ENCODE data around the gene S100A8. TPM values are rescaled to one million over a fixed set of nuclear protein-coding genes. Genes with fewer than 3 reads are reported as not detected.

Gene S100A8
- total and polyA plus RNA-seq, 3 donors from 2014 or later: 1.3 to 20.3 (median 3.0) TPM

- Histone ChIP-seq H3K4me1 (peaks cover 10% of the 10 kb centered on the region), H3K4me3 (no peak overlapping the region), H3K27me3 (no peaks in the 10 kb centered on the region), H3K9me3 (no peaks in the 10 kb centered on the region), H3K27ac (no peak overlapping the region), H3K36me3 (ENCODE audit: low read depth, missing control alignments) (no peaks in the 10 kb centered on the region)
- intact Hi-C loops (cut with DNase I; ENCODE audit: low total_unique reads): no loop called here
- no peak for DNase-seq
- TF ChIP-seq POLR2A (IDR thresholded peaks at IDR 0.05) (no peak), CTCF (IDR thresholded peaks at IDR 0.05) (no peak)
- 24 to 32% methylated on average over 5 of the region's 5 CpGs for WGBS, 2 donors
Observed at GRCh38 chr1:153343040-153343681, 47.7 kb downstream of the S100A8 start.

- Histone ChIP-seq H3K27ac (no peak overlapping the region), H3K4me3 (no peak overlapping the region), H3K27me3 (no peaks in the 10 kb centered on the region), H3K9me3 (no peaks in the 10 kb centered on the region), H3K4me1 (peaks cover 10% of the 10 kb centered on the region), H3K36me3 (ENCODE audit: low read depth, missing control alignments) (no peaks in the 10 kb centered on the region)
- no peak for TF ChIP-seq POLR2A (IDR thresholded peaks at IDR 0.05)
- TF ChIP-seq CTCF (IDR thresholded peaks at IDR 0.05): no peak
- WGBS, 2 donors: 74 to 75% methylated on average over 3 of the region's 3 CpGs
- no peak for DNase-seq
- intact Hi-C loops (cut with DNase I; ENCODE audit: low total_unique reads): no loop called here
Observed at GRCh38 chr1:153342178-153342577, 48.7 kb downstream of the S100A8 start.

- Histone ChIP-seq H3K4me3 (no peak overlapping the region), H3K27ac (no peak overlapping the region), H3K9me3 (no peaks in the 10 kb centered on the region), H3K36me3 (ENCODE audit: low read depth, missing control alignments) (no peaks in the 10 kb centered on the region), H3K27me3 (no peaks in the 10 kb centered on the region), H3K4me1 (peaks cover 10% of the 10 kb centered on the region)
- no peak for TF ChIP-seq CTCF (IDR thresholded peaks at IDR 0.05)
- WGBS, 2 donors: 92 to 100% methylated on average over 3 to 4 of the region's 4 CpGs
- intact Hi-C loops (cut with DNase I; ENCODE audit: low total_unique reads): no loop called here
- DNase-seq: no peak
Observed at GRCh38 chr1:153341431-153341934, 49.4 kb downstream of the S100A8 start.

- H3K9me3 ChIP-seq: no peaks in the 10 kb centered on the region
- TF ChIP-seq POLR2A (IDR thresholded peaks at IDR 0.05) (no peak), CTCF (IDR thresholded peaks at IDR 0.05) (no peak)
- WGBS, 2 donors: 88 to 100% methylated on average over 5 to 10 of the region's 10 CpGs
- intact Hi-C loops (cut with DNase I; ENCODE audit: low total_unique reads): no loop called here
- no peak overlapping the region for H3K27ac ChIP-seq
- peaks cover 10% of the 10 kb centered on the region for H3K4me1 ChIP-seq
- H3K4me3 ChIP-seq: no peak overlapping the region
- DNase-seq: no peak
- no peaks in the 10 kb centered on the region for H3K36me3 ChIP-seq (ENCODE audit: low read depth, missing control alignments)
- H3K27me3 ChIP-seq: no peaks in the 10 kb centered on the region
Observed at GRCh38 chr1:153340356-153340755, 50.5 kb downstream of the S100A8 start.

Small RNAs within 50 kb of the gene (small RNA-seq; reads per million reads assigned to genes)
- 0 reads per million in 2 donors for gene S100A15A

Other genes with a start within 250 kb of the S100A8 start
- gene SPRR2G, start 240.2 kb downstream of the S100A8 start, total RNA-seq: not detected
- gene SPRR2G, start 240.2 kb downstream of the S100A8 start, polyA plus RNA-seq (ENCODE audit: insufficient read depth, low read depth, low replicate concordance): 1.9 TPM
- gene LELP1, start 187.6 kb downstream of the S100A8 start, total RNA-seq: 100 to 1,000 TPM; 124 to 467 TPM
- 847 TPM for gene LELP1, start 187.6 kb downstream of the S100A8 start, polyA plus RNA-seq (ENCODE audit: insufficient read depth, low read depth, low replicate concordance)
- gene PRR9, start 173.5 kb downstream of the S100A8 start, total RNA-seq: 1 to 10 TPM in 1 of 2 donors, under 1 TPM in 1; 0.31 to 2.8 TPM
- gene PRR9, start 173.5 kb downstream of the S100A8 start, polyA plus RNA-seq (ENCODE audit: insufficient read depth, low read depth, low replicate concordance): 3.5 TPM
- gene LORICRIN, start 131.4 kb downstream of the S100A8 start, total RNA-seq: under 1 TPM; 0.25 to 0.31 TPM
- gene LORICRIN, start 131.4 kb downstream of the S100A8 start, polyA plus RNA-seq (ENCODE audit: insufficient read depth, low read depth, low replicate concordance): not detected
- gene PGLYRP3, start 78.1 kb downstream of the S100A8 start, total RNA-seq: not detected
- gene PGLYRP3, start 78.1 kb downstream of the S100A8 start, polyA plus RNA-seq (ENCODE audit: insufficient read depth, low read depth, low replicate concordance): 0.28 TPM
- gene PGLYRP4, start 42.2 kb downstream of the S100A8 start, total RNA-seq: under 1 TPM in 1 of 2 donors, not detected in 1; 0.12 TPM
- gene PGLYRP4, start 42.2 kb downstream of the S100A8 start, polyA plus RNA-seq (ENCODE audit: insufficient read depth, low read depth, low replicate concordance): 0.17 TPM
- gene S100A9, start 33.2 kb downstream of the S100A8 start, total RNA-seq: 10 to 100 TPM in 1 of 2 donors, 1 to 10 TPM in 1; 4.6 to 10.7 TPM
- 36.6 TPM for gene S100A9, start 33.2 kb downstream of the S100A8 start, polyA plus RNA-seq (ENCODE audit: insufficient read depth, low read depth, low replicate concordance)
- gene S100A12, start 15.5 kb downstream of the S100A8 start, total RNA-seq: not detected
- gene S100A12, start 15.5 kb downstream of the S100A8 start, polyA plus RNA-seq (ENCODE audit: insufficient read depth, low read depth, low replicate concordance): not detected
- gene S100A7A, start 25.4 kb upstream of the S100A8 start, total RNA-seq: not detected
- gene S100A7A, start 25.4 kb upstream of the S100A8 start, polyA plus RNA-seq (ENCODE audit: insufficient read depth, low read depth, low replicate concordance): not detected
- gene S100A7, start 69.6 kb upstream of the S100A8 start, total RNA-seq: not detected
- gene S100A7, start 69.6 kb upstream of the S100A8 start, polyA plus RNA-seq (ENCODE audit: insufficient read depth, low read depth, low replicate concordance): not detected
- gene S100A6, start 144.9 kb upstream of the S100A8 start, total RNA-seq: 10 to 100 TPM; 30.9 to 57.4 TPM
- gene S100A6, start 144.9 kb upstream of the S100A8 start, polyA plus RNA-seq (ENCODE audit: insufficient read depth, low read depth, low replicate concordance): 372 TPM
- 1 to 10 TPM in 1 of 2 donors, not detected in 1; 1.3 TPM for gene S100A5, start 149.9 kb upstream of the S100A8 start, total RNA-seq
- not detected for gene S100A5, start 149.9 kb upstream of the S100A8 start, polyA plus RNA-seq (ENCODE audit: insufficient read depth, low read depth, low replicate concordance)
- gene S100A4, start 154.7 kb upstream of the S100A8 start, total RNA-seq: 10 to 100 TPM; 15.8 to 23.8 TPM
- gene S100A4, start 154.7 kb upstream of the S100A8 start, polyA plus RNA-seq (ENCODE audit: insufficient read depth, low read depth, low replicate concordance): 146 TPM
- gene S100A3, start 158.2 kb upstream of the S100A8 start, total RNA-seq: not detected
- 0.67 TPM for gene S100A3, start 158.2 kb upstream of the S100A8 start, polyA plus RNA-seq (ENCODE audit: insufficient read depth, low read depth, low replicate concordance)
- gene S100A2, start 174.8 kb upstream of the S100A8 start, total RNA-seq: 1 to 10 TPM; 1.9 to 9.6 TPM
- gene S100A2, start 174.8 kb upstream of the S100A8 start, polyA plus RNA-seq (ENCODE audit: insufficient read depth, low read depth, low replicate concordance): 1.9 TPM
- 100 to 1,000 TPM; 158 to 171 TPM for gene S100A16, start 222.1 kb upstream of the S100A8 start, total RNA-seq
- gene S100A16, start 222.1 kb upstream of the S100A8 start, polyA plus RNA-seq (ENCODE audit: insufficient read depth, low read depth, low replicate concordance): 126 TPM
- not detected for gene S100A14, start 225.3 kb upstream of the S100A8 start, total RNA-seq
- 1.6 TPM for gene S100A14, start 225.3 kb upstream of the S100A8 start, polyA plus RNA-seq (ENCODE audit: insufficient read depth, low read depth, low replicate concordance)
- gene S100A13, start 236.4 kb upstream of the S100A8 start, total RNA-seq: 10 to 100 TPM; 54.2 to 78.2 TPM
- 90.9 TPM for gene S100A13, start 236.4 kb upstream of the S100A8 start, polyA plus RNA-seq (ENCODE audit: insufficient read depth, low read depth, low replicate concordance)
- gene S100A1, start 237.4 kb upstream of the S100A8 start, total RNA-seq: 10 to 100 TPM in 1 of 2 donors, 1 to 10 TPM in 1; 8.2 to 24.0 TPM
- gene S100A1, start 237.4 kb upstream of the S100A8 start, polyA plus RNA-seq (ENCODE audit: insufficient read depth, low read depth, low replicate concordance): 29.8 TPM
- gene CHTOP, start 243.0 kb upstream of the S100A8 start, total RNA-seq: 10 to 100 TPM; 86.1 to 87.8 TPM
- gene CHTOP, start 243.0 kb upstream of the S100A8 start, polyA plus RNA-seq (ENCODE audit: insufficient read depth, low read depth, low replicate concordance): 101 TPM